Measurements from ENCODE around the gene RFX6. TPM values are rescaled to one million over a fixed set of nuclear protein-coding genes. Genes with fewer than 3 reads are reported as not detected.

Gene RFX6, protein sequence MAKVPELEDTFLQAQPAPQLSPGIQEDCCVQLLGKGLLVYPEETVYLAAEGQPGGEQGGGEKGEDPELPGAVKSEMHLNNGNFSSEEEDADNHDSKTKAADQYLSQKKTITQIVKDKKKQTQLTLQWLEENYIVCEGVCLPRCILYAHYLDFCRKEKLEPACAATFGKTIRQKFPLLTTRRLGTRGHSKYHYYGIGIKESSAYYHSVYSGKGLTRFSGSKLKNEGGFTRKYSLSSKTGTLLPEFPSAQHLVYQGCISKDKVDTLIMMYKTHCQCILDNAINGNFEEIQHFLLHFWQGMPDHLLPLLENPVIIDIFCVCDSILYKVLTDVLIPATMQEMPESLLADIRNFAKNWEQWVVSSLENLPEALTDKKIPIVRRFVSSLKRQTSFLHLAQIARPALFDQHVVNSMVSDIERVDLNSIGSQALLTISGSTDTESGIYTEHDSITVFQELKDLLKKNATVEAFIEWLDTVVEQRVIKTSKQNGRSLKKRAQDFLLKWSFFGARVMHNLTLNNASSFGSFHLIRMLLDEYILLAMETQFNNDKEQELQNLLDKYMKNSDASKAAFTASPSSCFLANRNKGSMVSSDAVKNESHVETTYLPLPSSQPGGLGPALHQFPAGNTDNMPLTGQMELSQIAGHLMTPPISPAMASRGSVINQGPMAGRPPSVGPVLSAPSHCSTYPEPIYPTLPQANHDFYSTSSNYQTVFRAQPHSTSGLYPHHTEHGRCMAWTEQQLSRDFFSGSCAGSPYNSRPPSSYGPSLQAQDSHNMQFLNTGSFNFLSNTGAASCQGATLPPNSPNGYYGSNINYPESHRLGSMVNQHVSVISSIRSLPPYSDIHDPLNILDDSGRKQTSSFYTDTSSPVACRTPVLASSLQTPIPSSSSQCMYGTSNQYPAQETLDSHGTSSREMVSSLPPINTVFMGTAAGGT
- total RNA-seq, result not detected in 2 replicates

DNA sequence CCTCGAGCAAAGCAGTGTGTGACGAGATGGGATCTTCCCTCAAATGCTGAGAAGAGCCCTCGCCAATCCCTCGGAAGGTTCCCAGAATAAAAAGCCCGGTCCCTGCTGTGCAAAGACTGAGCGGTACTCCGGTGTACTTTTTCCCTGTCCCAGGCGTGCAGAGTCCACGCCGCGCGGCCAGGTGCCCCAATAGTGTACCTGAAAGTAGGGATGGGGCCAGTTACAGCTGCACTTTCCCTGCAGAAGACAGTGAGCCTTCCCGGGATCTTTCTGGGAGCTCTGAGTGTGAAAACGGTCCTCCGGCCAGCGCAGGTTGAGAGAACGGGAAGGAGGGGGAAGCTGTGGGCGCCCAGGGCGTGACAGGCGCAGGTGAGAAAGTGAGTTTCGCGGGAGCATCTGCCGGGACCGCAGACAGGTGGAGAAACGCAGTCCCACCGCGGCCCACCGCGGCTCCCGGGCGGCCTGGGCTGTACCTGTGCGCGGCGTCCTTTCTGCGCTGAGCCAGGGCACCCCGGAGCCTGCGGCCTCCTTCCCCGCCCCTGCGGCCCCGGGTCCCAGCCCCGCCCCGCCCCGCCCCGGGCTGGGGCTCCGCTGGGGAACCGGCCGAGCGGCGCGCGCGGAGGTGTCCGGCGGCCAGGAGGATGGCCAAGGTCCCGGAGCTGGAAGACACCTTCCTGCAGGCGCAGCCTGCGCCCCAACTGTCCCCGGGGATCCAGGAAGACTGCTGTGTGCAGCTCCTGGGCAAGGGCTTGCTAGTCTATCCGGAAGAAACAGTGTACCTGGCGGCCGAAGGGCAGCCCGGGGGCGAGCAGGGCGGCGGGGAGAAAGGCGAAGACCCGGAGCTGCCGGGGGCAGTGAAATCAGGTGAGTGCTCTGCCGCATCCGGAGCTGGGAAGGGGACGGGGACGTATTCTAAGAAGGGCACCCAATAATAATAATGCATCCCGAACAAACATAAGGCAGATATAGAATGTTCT lies at the start of gene RFX6:
RFX6 (plus strand) TSS at position 608 of the 977 bp plus-strand sequence; CDS start at position 642, 34 bp downstream.

DNA sequence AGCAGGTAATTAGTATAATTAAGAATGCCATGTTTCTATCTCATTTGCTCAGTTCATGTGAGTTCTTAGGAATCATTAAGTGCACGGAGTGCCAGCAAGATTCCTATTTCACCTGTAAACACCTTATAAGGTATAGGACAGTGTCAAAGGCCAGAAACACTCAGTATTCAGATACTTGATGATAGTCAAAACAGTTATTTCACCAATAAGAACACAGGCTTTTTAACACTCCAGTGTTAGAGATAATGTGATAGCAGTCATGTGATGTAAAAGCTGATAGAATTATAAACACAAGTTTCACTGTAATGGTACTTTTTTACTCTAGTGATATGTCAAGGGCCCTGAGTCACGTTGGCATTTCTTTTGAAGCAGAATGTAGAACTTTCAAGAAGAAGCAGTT lies 48.1 kb upstream of the RFX6 start, which contains the start of gene GPRC6A:
GPRC6A (minus strand) TSS at position 101 of the 400 bp plus-strand sequence; CDS start at position 31, 70 bp downstream.

Other genes starting within 250 kb of the RFX6 start
- gene ZUP1, start 208.5 kb upstream of the RFX6 start, total RNA-seq, result 4.0 and 7.6 TPM in 2 replicates
- gene KPNA5, start 196.0 kb upstream of the RFX6 start, total RNA-seq, result 4.1 and 6.7 TPM in 2 replicates
- gene FAM162B, start 111.5 kb upstream of the RFX6 start, total RNA-seq, result 1.3 and 2.4 TPM in 2 replicates
- gene GPRC6A, start 48.2 kb upstream of the RFX6 start, total RNA-seq, result not detected in 2 replicates

Data from cardiac ventricle fibroblast (primary cell).